Testis (tissue), 3 donors: ENCODE results near the gene RGL3. TPM values are rescaled to one million over a fixed set of nuclear protein-coding genes. Genes with fewer than 3 reads are reported as not detected.

Experiments
- DNase-seq: peaks from one replicate; pipeline ENCODE4 v3.0.0-alpha.2; 2019
- H3K27ac ChIP-seq, 2 donors: fragments of 200-600 bp; sonication (generic); one replicate each; pipeline ENCODE4 v1.5.1; 2019
- H3K27me3 ChIP-seq: fragments of 200-600 bp; sonication (generic); one replicate; pipeline ENCODE4 v1.5.1; 2019
- H3K36me3 ChIP-seq: fragments of 200-600 bp; sonication (generic); one replicate; pipeline ENCODE4 v1.5.1; 2017; ENCODE audit warnings: low read depth; ENCODE audit errors: missing control alignments
- H3K4me1 ChIP-seq: fragments of 200-600 bp; sonication (generic); one replicate; pipeline ENCODE4 v1.5.1; 2019
- H3K4me3 ChIP-seq, 2 donors: fragments of 200-600 bp; sonication (generic); one replicate each; pipeline ENCODE4 v1.5.1; 2017 to 2019
- H3K9me3 ChIP-seq: fragments of 200-600 bp; sonication (generic); one replicate; pipeline ENCODE4 v1.5.1; 2017
- POLR2A ChIP-seq: fragments of 450-650 bp; IDR thresholded peaks from one replicate; pipeline ENCODE4 v1.6.1; 2017; ENCODE audit warnings: antibody characterized with exemption, mild to moderate bottlenecking, moderate library complexity
- WGBS, 2 donors: methylation state at CpG; one replicate each; pipeline ENCODE4 v1.1.5; 2018; 5-methylcytosine and 5-hydroxymethylcytosine counted together
- intact Hi-C: fragments of 100-400 bp; cut with DNase I; formaldehyde crosslinking; loops from one replicate; pipeline ENCODE4 v1.15.1; 2023; ENCODE audit warnings: low total_unique reads
- polyA plus RNA-seq: library from polyadenylated mRNA; stranded (reverse); fragments of 350-450 nt; fragmentation: Illumina TruSeq; extraction: RNeasy Lipid Tissue Mini Kit (QIAGEN cat#74804); gene quantifications from one replicate; pipeline ENCODE4 v1.2.3, GENCODE V29; 2014; ENCODE audit warnings: low read depth, low replicate concordance; ENCODE audit not compliant: insufficient read depth
- total RNA-seq, 2 donors: library from RNA; depleted of rRNA; stranded (reverse); fragments of >200 nt; gene quantifications; one replicate each; pipeline ENCODE4 v1.2.3, GENCODE V29; 2016
- TF ChIP-seq, protein P1 (sequence below), 3 experiments: fragments of 450-650 bp in 2 of 3; fragments of 200-600 bp in 1 of 3; sonication (generic) in 1 of 3; IDR thresholded peaks; one replicate each; pipeline ENCODE4 v1.5.1; 2016 to 2019; ENCODE audit warnings: antibody characterized with exemption in 3 of 3, mild to moderate bottlenecking in 2 of 3, moderate library complexity in 1 of 3

RGL3 gene
- total and polyA plus RNA-seq, 3 donors from 2014 or later: 3.1 to 5.5 (median 3.6) TPM

DNA sequence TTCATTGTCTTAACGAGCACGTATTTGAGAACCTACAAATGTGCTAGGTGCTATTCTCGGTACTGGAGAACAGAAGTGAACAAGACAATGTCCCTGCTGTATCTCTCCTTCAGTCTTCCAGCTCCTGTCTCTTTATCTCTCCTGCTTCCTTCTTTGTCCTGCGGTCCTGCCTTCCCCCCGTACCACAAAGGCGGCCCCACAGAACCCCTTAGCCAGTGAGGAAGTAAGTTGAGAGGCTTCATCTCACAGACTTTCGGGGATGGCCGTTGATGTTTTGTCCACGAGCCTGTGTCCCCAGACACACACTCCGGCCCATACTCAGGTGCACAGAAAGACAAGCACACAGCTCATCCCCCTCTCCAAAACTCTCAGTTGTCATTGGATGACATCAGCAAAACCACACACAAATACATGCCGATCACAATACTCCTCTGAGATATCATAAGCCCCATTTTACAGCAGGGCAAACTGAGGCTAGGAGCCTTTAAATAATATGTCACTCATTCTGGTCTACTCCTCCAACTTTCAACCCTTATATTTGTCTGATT is 45.2 kb downstream of the RGL3 start:
- 20 to 29% methylated on average over 11 of the region's 11 CpGs for WGBS, 2 donors
- Histone ChIP-seq H3K27ac (peak overlapping the region; percentile 94 to 97), H3K4me3 (peak overlapping the region; percentile 72 to 73), H3K36me3 (no peaks in the 10 kb centered on the region), H3K4me1 (peaks cover 15% of the 10 kb centered on the region), H3K27me3 (no peaks in the 10 kb centered on the region), H3K9me3 (no peaks in the 10 kb centered on the region)
- intact Hi-C loops: loop anchor here (10.0 kb wide), 1 partner anchor 79 kb away; the partner anchor contains the start of gene TSPAN16
- DNase-seq: no peak
- TF ChIP-seq POLR2A: no peak
- TF ChIP-seq, protein P1, sequence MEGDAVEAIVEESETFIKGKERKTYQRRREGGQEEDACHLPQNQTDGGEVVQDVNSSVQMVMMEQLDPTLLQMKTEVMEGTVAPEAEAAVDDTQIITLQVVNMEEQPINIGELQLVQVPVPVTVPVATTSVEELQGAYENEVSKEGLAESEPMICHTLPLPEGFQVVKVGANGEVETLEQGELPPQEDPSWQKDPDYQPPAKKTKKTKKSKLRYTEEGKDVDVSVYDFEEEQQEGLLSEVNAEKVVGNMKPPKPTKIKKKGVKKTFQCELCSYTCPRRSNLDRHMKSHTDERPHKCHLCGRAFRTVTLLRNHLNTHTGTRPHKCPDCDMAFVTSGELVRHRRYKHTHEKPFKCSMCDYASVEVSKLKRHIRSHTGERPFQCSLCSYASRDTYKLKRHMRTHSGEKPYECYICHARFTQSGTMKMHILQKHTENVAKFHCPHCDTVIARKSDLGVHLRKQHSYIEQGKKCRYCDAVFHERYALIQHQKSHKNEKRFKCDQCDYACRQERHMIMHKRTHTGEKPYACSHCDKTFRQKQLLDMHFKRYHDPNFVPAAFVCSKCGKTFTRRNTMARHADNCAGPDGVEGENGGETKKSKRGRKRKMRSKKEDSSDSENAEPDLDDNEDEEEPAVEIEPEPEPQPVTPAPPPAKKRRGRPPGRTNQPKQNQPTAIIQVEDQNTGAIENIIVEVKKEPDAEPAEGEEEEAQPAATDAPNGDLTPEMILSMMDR (IDR thresholded peaks at IDR 0.05): no peak

DNA sequence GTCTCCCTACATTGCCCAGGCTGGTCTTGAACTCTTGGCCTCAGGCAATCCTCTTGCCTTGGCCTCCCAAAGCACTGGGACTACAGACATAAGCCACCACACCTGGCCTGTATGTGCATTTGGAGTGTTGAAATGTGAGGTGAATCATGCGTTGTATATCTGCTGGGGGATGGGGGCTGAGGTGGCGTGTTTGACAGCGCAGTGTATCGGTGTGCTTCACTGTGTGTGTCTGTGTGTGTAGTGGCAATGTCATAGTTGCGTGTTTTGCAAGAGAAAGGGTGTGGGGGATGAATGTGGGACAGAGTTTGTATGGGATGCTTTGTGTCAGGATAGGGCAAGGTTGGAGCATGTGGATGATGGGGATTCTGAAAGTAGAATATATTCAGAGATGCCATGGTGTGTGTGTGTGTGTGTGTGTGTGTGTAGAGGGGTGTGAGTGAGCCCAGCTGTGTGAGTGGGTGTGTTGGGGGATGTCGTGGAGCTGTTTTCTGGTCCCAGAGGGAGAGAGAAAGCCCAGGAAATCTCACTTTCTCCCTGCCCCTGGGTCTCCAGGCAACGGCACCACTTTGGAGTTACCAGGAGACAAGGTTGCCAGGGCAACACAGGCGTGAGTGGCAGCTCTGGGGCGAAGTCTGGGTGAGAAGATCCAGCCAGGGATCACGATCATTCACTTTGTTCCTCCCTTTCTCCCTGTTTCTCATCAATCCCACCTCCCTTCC is 45.8 kb downstream of the RGL3 start:
- WGBS, 2 donors: 48% methylated on average over 10 of the region's 10 CpGs
- Histone ChIP-seq H3K4me1 (peaks cover 15% of the 10 kb centered on the region), H3K36me3 (no peaks in the 10 kb centered on the region), H3K4me3 (no peak overlapping the region), H3K27me3 (no peaks in the 10 kb centered on the region), H3K9me3 (no peaks in the 10 kb centered on the region), H3K27ac (no peak overlapping the region)
- TF ChIP-seq, protein P1 (IDR thresholded peaks at IDR 0.05): no peak
- TF ChIP-seq POLR2A: no peak
- peak; percentile 76 for DNase-seq
- intact Hi-C loops: loop anchor here (10.0 kb wide), 1 partner anchor 79 kb away; the partner anchor contains the start of gene TSPAN16

DNA sequence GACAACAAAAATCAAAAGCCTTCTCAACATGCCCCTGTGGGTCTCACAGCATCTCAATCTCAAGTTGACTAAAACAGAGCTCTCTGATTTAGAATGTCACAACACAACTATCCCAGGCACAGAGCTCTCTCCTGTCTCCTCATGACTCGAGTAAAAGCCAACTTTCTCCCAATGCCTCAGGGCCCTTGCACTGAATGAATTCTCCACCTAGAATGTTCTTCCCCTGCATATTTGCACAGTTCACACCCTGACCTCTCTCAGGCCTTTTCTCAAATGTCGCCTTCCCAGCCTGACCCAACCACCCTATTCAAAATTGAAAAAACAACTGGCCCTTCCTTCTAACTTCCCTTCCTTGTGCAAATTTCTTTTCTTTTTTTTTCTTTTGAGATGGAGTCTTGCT is 48.4 kb downstream of the RGL3 start:
- TF ChIP-seq, protein P1 (IDR thresholded peaks at IDR 0.05): no peak
- no peak for TF ChIP-seq POLR2A
- DNase-seq: no peak
- 91 to 92% methylated on average over 2 of the region's 2 CpGs for WGBS, 2 donors
- no peaks in the 10 kb centered on the region for H3K27me3 ChIP-seq
- intact Hi-C loops: loop anchor here (10.0 kb wide), 1 partner anchor 76 kb away; the partner anchor contains the start of gene TSPAN16
- H3K4me1 ChIP-seq: peaks cover 8% of the 10 kb centered on the region
- H3K9me3 ChIP-seq: no peaks in the 10 kb centered on the region
- H3K4me3 ChIP-seq: no peak overlapping the region
- no peak overlapping the region for H3K27ac ChIP-seq
- H3K36me3 ChIP-seq: no peaks in the 10 kb centered on the region

DNA sequence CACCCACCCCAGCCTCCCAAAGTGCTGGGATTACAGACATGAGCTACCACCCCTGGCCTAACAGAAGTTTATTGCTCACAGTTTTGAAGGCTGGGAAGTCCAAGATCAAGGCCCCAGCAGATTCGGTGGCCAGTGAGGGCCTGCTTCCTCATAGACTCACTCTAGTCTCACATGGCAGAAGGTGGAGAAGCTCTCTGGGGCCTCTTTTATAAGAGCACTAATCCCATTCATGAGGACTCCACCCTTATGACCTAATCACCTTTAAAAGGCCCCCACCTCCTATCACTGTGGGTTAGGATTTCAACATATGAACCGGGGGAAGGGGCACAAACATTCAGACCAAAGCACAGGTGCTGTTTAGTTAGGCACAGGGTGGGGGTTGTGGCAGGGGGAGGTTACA is 51.6 kb downstream of the RGL3 start:
- no peak for DNase-seq
- Histone ChIP-seq H3K36me3 (no peaks in the 10 kb centered on the region), H3K27ac (no peak overlapping the region), H3K9me3 (no peaks in the 10 kb centered on the region), H3K4me3 (no peak overlapping the region), H3K4me1 (no peaks in the 10 kb centered on the region), H3K27me3 (no peaks in the 10 kb centered on the region)
- intact Hi-C loops: no loop called here
- WGBS, 2 donors: 83 to 85% methylated on average over 2 of the region's 2 CpGs
- TF ChIP-seq POLR2A: no peak
- TF ChIP-seq, protein P1 (IDR thresholded peaks at IDR 0.05): no peak
